Measurements from ENCODE around the gene NPAS2. TPM values are rescaled to one million over a fixed set of nuclear protein-coding genes. Genes with fewer than 3 reads are reported as not detected.

The NPAS2 gene
- total RNA-seq, 1 experiment from 2014 or later: 12.3 TPM

GRCh38 chr2:100789361-100789760 lies 30.6 kb upstream of the NPAS2 start:
- CTCF ChIA-PET: interaction anchor here (1.2 kb wide), 1 partner anchor 29 kb away, joined by 3 read pairs; no protein-coding TSS in a partner anchor
- POLR2A ChIA-PET: interaction anchor here (1.1 kb wide), 1 partner anchor 11 kb away, joined by 4 read pairs; no protein-coding TSS in a partner anchor
- Mint-ChIP-seq H3K27ac (ENCODE audit: low read depth, unreplicated experiment) (no peak overlapping the region), H3K36me3 (ENCODE audit: insufficient read depth, unreplicated experiment) (peaks cover 6% of the 10 kb centered on the region), H3K4me1 (ENCODE audit: insufficient read depth, unreplicated experiment) (peaks cover 30% of the 10 kb centered on the region), H3K27me3 (ENCODE audit: insufficient read depth, unreplicated experiment) (no peaks in the 10 kb centered on the region), H3K9me3 (ENCODE audit: unreplicated experiment) (no peaks in the 10 kb centered on the region), H3K4me3 (ENCODE audit: unreplicated experiment) (no peak overlapping the region)
- no TSS peak for BruUV-seq (replicated peaks)
- intact Hi-C loops (cut with micrococcal nuclease): loop anchor here (10.0 kb wide), 1 partner anchor 1275 kb away; no protein-coding TSS in a partner anchor
- DNase-seq (ENCODE audit: unreplicated experiment): no peak
- TF ChIP-seq CTCF (IDR thresholded peaks at IDR 0.05; ENCODE audit: unreplicated experiment): no peak

GRCh38 chr2:100791294-100791935 lies 28.5 kb upstream of the NPAS2 start:
- H3K27ac Mint-ChIP-seq (ENCODE audit: low read depth, unreplicated experiment): no peak overlapping the region
- H3K36me3 Mint-ChIP-seq (ENCODE audit: insufficient read depth, unreplicated experiment): peaks cover 6% of the 10 kb centered on the region
- H3K27me3 Mint-ChIP-seq (ENCODE audit: insufficient read depth, unreplicated experiment): no peaks in the 10 kb centered on the region
- no peak for DNase-seq (ENCODE audit: unreplicated experiment)
- no TSS peak for BruUV-seq (replicated peaks)
- no peak for TF ChIP-seq CTCF (IDR thresholded peaks at IDR 0.05; ENCODE audit: unreplicated experiment)
- POLR2A ChIA-PET: interaction anchor here (1.0 kb wide), 1 partner anchor 15 kb away, joined by 3 read pairs; no protein-coding TSS in a partner anchor
- CTCF ChIA-PET: interaction anchor here (0.7 kb wide), 1 partner anchor 52 kb away, joined by 6 read pairs; no protein-coding TSS in a partner anchor
- H3K4me1 Mint-ChIP-seq (ENCODE audit: insufficient read depth, unreplicated experiment): peaks cover 19% of the 10 kb centered on the region
- intact Hi-C loops (cut with micrococcal nuclease): no loop called here
- no peaks in the 10 kb centered on the region for H3K9me3 Mint-ChIP-seq (ENCODE audit: unreplicated experiment)
- H3K4me3 Mint-ChIP-seq (ENCODE audit: unreplicated experiment): no peak overlapping the region

- DNase-seq (ENCODE audit: unreplicated experiment): no peak
- no TSS peak for BruUV-seq (replicated peaks)
- intact Hi-C loops (cut with micrococcal nuclease): no loop called here
- Mint-ChIP-seq H3K36me3 (ENCODE audit: insufficient read depth, unreplicated experiment) (peaks cover 6% of the 10 kb centered on the region), H3K27me3 (ENCODE audit: insufficient read depth, unreplicated experiment) (no peaks in the 10 kb centered on the region), H3K27ac (ENCODE audit: low read depth, unreplicated experiment) (no peak overlapping the region), H3K4me3 (ENCODE audit: unreplicated experiment) (no peak overlapping the region), H3K9me3 (ENCODE audit: unreplicated experiment) (no peaks in the 10 kb centered on the region), H3K4me1 (ENCODE audit: insufficient read depth, unreplicated experiment) (peaks cover 19% of the 10 kb centered on the region)
- ChIA-PET POLR2A (no interaction called here), CTCF (no interaction called here)
- TF ChIP-seq CTCF (IDR thresholded peaks at IDR 0.05; ENCODE audit: unreplicated experiment): no peak
Measured at GRCh38 chr2:100791936-100792308, 28.0 kb upstream of the NPAS2 start.

GRCh38 chr2:100793220-100793619 lies 26.7 kb upstream of the NPAS2 start:
- ChIA-PET POLR2A (no interaction called here), CTCF (no interaction called here)

More at GRCh38 chr2:100793220-100793619, 26.7 kb upstream of the NPAS2 start:
- Mint-ChIP-seq H3K36me3 (ENCODE audit: insufficient read depth, unreplicated experiment) (peaks cover 6% of the 10 kb centered on the region), H3K27me3 (ENCODE audit: insufficient read depth, unreplicated experiment) (no peaks in the 10 kb centered on the region), H3K27ac (ENCODE audit: low read depth, unreplicated experiment) (no peak overlapping the region), H3K4me3 (ENCODE audit: unreplicated experiment) (no peak overlapping the region), H3K9me3 (ENCODE audit: unreplicated experiment) (no peaks in the 10 kb centered on the region), H3K4me1 (ENCODE audit: insufficient read depth, unreplicated experiment) (peaks cover 17% of the 10 kb centered on the region)
- no TSS peak for BruUV-seq (replicated peaks)
- intact Hi-C loops (cut with micrococcal nuclease): no loop called here
- TF ChIP-seq CTCF (IDR thresholded peaks at IDR 0.05; ENCODE audit: unreplicated experiment): no peak
- DNase-seq (ENCODE audit: unreplicated experiment): no peak

All from MCF 10A (cell line).